RWPE1 (cell line): ENCODE measurements around the gene DOCK1.

Experiments
- CTCF ChIA-PET: fragments of 350-600 bp; sonication (Branson Sonifier 250); formaldehyde crosslinking; extraction: SDS; loops from one replicate; lab custom pipeline; 2021; lab: Yijun Ruan, JAX
- POLR2A ChIA-PET: fragments of 400-600 bp; formaldehyde crosslinking; extraction: SDS; loops from one replicate; lab custom pipeline; 2020; ENCODE audit warnings: antibody characterized with exemption; ENCODE audit not compliant: low non-redundant PET; lab: Yijun Ruan, JAX
- DNase-seq: peaks from one replicate; pipeline ENCODE4 v3.0.0; 2012; ENCODE audit warnings: low spot score
- H3K27ac ChIP-seq: fragments of 450-650 bp; 2 replicates; pipeline ENCODE4 v1.5.1; 2017
- CTCF ChIP-seq: fragments of 450-650 bp; conservative IDR thresholded peaks from 2 replicates; pipeline ENCODE4 v1.5.1; 2017; ENCODE audit warnings: low read depth, mild to moderate bottlenecking

Gene DOCK1

GRCh38 chr10:127067542-127068194 is 162.4 kb downstream of the DOCK1 start:
- no peak overlapping the region for H3K27ac ChIP-seq
- no peak for TF ChIP-seq CTCF
- DNase-seq = no peak
- CTCF ChIA-PET = no interaction called here
- POLR2A ChIA-PET = no interaction called here

- no peak overlapping the region for H3K27ac ChIP-seq
- no peak for TF ChIP-seq CTCF
- ChIA-PET CTCF (no interaction called here), POLR2A (no interaction called here)
- no peak for DNase-seq
Observed at GRCh38 chr10:127068485-127068884, 163.3 kb downstream of the DOCK1 start.

GRCh38 chr10:127069436-127069835 is 164.2 kb downstream of the DOCK1 start:
- no peak for DNase-seq
- ChIA-PET POLR2A (no interaction called here), CTCF (no interaction called here)
- no peak for TF ChIP-seq CTCF
- no peak overlapping the region for H3K27ac ChIP-seq

GRCh38 chr10:127071126-127071525 is 165.9 kb downstream of the DOCK1 start:
- TF ChIP-seq CTCF = no peak
- ChIA-PET POLR2A (no interaction called here), CTCF (no interaction called here)
- no peak for DNase-seq
- no peak overlapping the region for H3K27ac ChIP-seq

DNA sequence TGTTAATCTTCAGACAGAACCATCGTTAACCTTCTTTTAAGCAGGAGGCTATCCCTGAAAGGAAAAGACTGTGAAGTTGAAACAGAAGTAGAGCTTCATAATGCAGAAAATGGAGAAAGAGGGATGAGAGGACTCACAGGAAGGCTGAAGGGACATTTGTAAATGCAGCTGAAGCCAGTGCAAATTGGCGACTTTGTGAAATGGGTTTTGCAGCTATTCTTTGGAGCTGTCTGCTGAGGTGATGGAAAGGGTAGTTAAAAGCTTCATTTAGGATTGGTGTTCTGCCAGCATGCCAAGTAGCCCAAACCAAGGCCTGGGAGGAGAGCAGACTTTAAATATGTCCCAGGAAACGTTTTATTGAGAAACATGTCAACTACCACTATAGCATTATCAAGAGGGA is 168.4 kb downstream of the DOCK1 start:
- DNase-seq = no peak
- POLR2A ChIA-PET = no interaction called here
- CTCF ChIA-PET = no interaction called here
- TF ChIP-seq CTCF = no peak
- H3K27ac ChIP-seq = no peak overlapping the region

DNA sequence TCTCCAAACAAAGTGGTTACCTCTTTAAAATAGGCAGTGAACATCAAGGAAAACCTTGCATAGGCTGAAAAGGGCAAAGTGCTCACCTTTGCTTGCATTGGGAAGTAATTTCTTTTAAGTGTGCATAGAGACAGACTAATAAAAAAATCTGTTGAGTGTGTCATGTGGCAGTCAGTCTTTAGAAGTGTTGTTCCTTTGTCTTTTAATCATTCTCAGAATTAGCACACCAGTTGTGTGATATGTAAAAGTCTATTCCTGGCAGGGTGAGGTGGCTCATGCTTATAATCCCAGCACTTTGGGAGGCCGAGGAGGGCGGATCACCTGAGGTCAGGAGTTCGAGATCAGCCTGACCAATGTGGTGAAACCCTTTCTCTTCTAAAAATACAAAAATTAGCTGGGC is 174.2 kb downstream of the DOCK1 start:
- POLR2A ChIA-PET = no interaction called here

More for the DNA sequence above, 174.2 kb downstream of the DOCK1 start:
- no peak for DNase-seq
- H3K27ac ChIP-seq = no peak overlapping the region
- CTCF ChIA-PET = interaction anchor here (0.7 kb wide), 1 partner anchor 207 kb away, joined by 3 read pairs; no protein-coding TSS in a partner anchor
- TF ChIP-seq CTCF = no peak
